Right atrium auricular region (tissue), 2 donors: ENCODE results near the gene RAD51B. TPM values are rescaled to one million over a fixed set of nuclear protein-coding genes. Genes with fewer than 3 reads are reported as not detected.

ENCODE experiments used
- DNase-seq: peaks from one replicate; pipeline ENCODE4 v3.0.0-alpha.2; 2019; ENCODE audit warnings: low spot score
- H3K27ac ChIP-seq, 2 donors: fragments of 200-600 bp; sonication (generic); 1 replicate in 1 of 2; 2 replicates in 1 of 2; pipeline ENCODE4 v1.5.1; 2016 to 2019
- H3K27me3 ChIP-seq, 2 donors: fragments of 200-600 bp; sonication (generic); one replicate each; pipeline versions ENCODE4 v1.5.1 to v1.6.0; 2017 to 2019
- H3K36me3 ChIP-seq: fragments of 200-600 bp; sonication (generic); one replicate; pipeline ENCODE4 v1.5.1; 2016
- H3K4me1 ChIP-seq, 2 donors: fragments of 200-600 bp; sonication (generic); one replicate each; pipeline versions ENCODE4 v1.5.1 to v1.6.0; 2017 to 2019
- H3K4me3 ChIP-seq, 2 donors: fragments of 200-600 bp; sonication (generic); 1 replicate in 1 of 2; 2 replicates in 1 of 2; pipeline ENCODE4 v1.5.1; 2017 to 2019; ENCODE audit warnings: mild to moderate bottlenecking in 1 of 2, moderate library complexity in 1 of 2
- H3K9me3 ChIP-seq, 2 donors: fragments of 200-600 bp; sonication (generic); one replicate each; pipeline ENCODE4 v1.5.1; 2019
- CTCF ChIP-seq, 2 donors: fragments of 200-600 bp; sonication (generic); IDR thresholded peaks; one replicate each; pipeline ENCODE4 v1.5.1; 2019; ENCODE audit warnings: antibody characterized with exemption in 2 of 2
- total RNA-seq, 2 donors: library from RNA; depleted of rRNA; stranded (reverse); fragments of >200 nt; gene quantifications; one replicate each; pipeline ENCODE4 v1.1.0, GENCODE V29; 2016

The RAD51B gene
- total RNA-seq, 2 donors from 2014 or later, result 1.2 to 1.5 TPM

- Histone ChIP-seq H3K9me3 (peaks cover 0 to 11% of the 10 kb centered on the region in 2 donors), H3K4me1 (no peaks in the 10 kb centered on the region), H3K4me3 (no peak overlapping the region), H3K27ac (no peak overlapping the region), H3K36me3 (no peaks in the 10 kb centered on the region), H3K27me3 (no peaks in the 10 kb centered on the region)
- TF ChIP-seq CTCF (IDR thresholded peaks at IDR 0.05), result no peak
- no peak for DNase-seq
Observed at GRCh38 chr14:68124050-68124449, 304.5 kb downstream of the RAD51B start.

- TF ChIP-seq CTCF (IDR thresholded peaks at IDR 0.05), result no peak
- no peak overlapping the region for H3K4me3 ChIP-seq
Observed at GRCh38 chr14:68124979-68125731, 305.6 kb downstream of the RAD51B start.

GRCh38 chr14:68127166-68127565 lies 307.6 kb downstream of the RAD51B start:
- no peaks in the 10 kb centered on the region for H3K9me3 ChIP-seq
- no peaks in the 10 kb centered on the region for H3K4me1 ChIP-seq
- H3K36me3 ChIP-seq, result no peaks in the 10 kb centered on the region
- no peak overlapping the region for H3K4me3 ChIP-seq
- TF ChIP-seq CTCF (IDR thresholded peaks at IDR 0.05), result no peak
- no peak for DNase-seq
- no peak overlapping the region for H3K27ac ChIP-seq
- no peaks in the 10 kb centered on the region for H3K27me3 ChIP-seq

More at GRCh38 chr14:68124979-68125731, 305.6 kb downstream of the RAD51B start:
- Histone ChIP-seq H3K36me3 (no peaks in the 10 kb centered on the region), H3K27ac (no peak overlapping the region), H3K9me3 (peaks cover 0 to 11% of the 10 kb centered on the region in 2 donors), H3K27me3 (no peaks in the 10 kb centered on the region), H3K4me1 (no peaks in the 10 kb centered on the region)
- no peak for DNase-seq

GRCh38 chr14:68131907-68132306 lies 312.3 kb downstream of the RAD51B start:
- no peak for TF ChIP-seq CTCF (IDR thresholded peaks at IDR 0.05)
- no peaks in the 10 kb centered on the region for H3K4me1 ChIP-seq
- H3K36me3 ChIP-seq, result no peaks in the 10 kb centered on the region
- H3K4me3 ChIP-seq, result no peak overlapping the region
- no peak overlapping the region for H3K27ac ChIP-seq
- DNase-seq, result no peak
- H3K27me3 ChIP-seq, result no peaks in the 10 kb centered on the region
- no peaks in the 10 kb centered on the region for H3K9me3 ChIP-seq

- Histone ChIP-seq H3K9me3 (no peaks in the 10 kb centered on the region), H3K27ac (no peak overlapping the region), H3K4me3 (no peak overlapping the region), H3K36me3 (no peaks in the 10 kb centered on the region), H3K27me3 (no peaks in the 10 kb centered on the region), H3K4me1 (peaks cover 0 to 1% of the 10 kb centered on the region in 2 donors)
- TF ChIP-seq CTCF (IDR thresholded peaks at IDR 0.05), result no peak
- DNase-seq, result no peak
Observed at GRCh38 chr14:68132563-68133121, 313.1 kb downstream of the RAD51B start.
